ENCODE data around the gene MTHFD1L.
A peak's percentile ranks its signal among the peaks of the same experiment; 100 is the strongest.

Gene MTHFD1L

DNA sequence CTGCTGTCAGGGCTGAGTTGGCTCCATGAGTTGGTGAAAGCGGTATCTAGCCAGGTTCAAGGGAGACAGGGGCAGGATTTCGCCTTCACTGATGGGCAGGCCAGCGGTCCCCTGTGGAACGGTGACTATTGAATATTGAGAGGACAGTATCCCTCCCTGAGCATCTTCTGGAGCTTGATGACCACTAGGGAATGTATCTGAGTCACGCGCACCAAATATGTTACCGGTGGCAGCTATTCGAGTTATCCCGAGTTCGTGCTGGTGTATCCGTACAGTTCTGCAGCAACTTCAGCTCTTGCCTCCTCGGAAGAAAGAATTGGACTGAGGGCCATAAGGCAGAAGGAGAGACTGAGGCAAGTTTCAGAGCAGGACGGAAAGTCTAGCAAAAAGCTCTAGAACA is 24.8 kb downstream of the MTHFD1L start:
- TF ChIP-seq CTCF (IDR thresholded peaks at IDR 0.05; ENCODE audit: low read depth, low read length, missing control alignments) = no peak
- DNase-seq (ENCODE audit: extremely low read depth, low read depth) = no peak
- no peak overlapping the region for H3K4me3 ChIP-seq (replicated peaks; ENCODE audit: low read depth, low read length)

DNA sequence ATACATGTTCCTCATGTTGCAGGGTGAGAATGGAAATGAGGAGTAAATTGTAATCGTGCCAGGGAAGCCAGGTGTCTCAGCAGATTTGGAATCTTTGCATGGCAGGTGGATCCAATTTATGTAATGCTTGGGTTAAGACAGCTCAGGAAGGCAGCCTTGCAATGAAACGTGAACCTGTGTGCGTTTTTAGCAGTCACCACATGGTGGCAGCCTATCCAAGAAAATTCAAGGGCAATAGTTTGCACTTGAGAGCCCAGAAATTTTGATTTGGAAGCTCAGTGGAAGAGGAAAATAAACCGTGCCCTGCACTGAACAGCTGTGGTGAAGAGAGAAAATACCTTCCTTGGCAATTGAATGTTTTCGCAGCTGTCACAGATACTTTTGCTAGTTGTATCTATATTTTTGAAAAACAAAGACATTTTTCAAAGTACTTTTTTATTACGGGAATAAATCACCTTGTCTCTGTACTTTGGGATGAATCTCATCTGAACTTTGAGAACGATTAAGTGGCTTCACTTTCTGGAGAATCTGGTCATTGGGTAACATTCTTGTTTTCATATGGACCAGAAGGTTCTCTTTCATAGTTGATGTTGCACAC is 26.5 kb downstream of the MTHFD1L start:
- H3K4me3 ChIP-seq (replicated peaks; ENCODE audit: low read depth, low read length) = no peak overlapping the region
- peak; percentile 83 for TF ChIP-seq CTCF (IDR thresholded peaks at IDR 0.05; ENCODE audit: low read depth, low read length, missing control alignments)
- DNase-seq (ENCODE audit: extremely low read depth, low read depth) = peak; percentile 75

DNA sequence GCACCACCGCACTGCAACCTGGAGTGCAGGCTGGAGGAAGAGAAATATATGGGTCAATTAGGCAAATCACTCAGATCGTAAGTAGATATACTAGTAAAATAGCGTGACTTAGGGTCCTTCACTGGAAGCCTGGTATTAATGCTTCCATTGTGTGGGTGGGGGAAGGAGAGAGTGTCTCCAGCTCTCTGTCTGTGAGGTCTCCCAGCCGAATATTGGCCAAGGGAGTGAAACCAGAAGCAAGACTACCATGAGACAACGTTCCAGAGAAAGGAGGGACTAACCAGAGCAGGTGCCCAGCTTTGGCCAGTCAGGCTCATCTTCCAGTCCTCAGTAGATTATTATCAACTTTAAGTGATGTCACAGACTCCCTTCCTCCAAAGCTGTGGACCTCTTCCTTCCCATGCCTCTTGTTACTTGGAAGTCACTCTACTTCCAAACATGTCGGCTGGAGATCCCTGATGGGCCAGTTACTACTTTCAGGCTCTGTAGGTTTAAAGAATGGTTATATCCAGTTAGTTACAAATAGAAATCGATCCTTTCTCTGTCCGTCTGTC is 28.8 kb downstream of the MTHFD1L start:
- no peak for TF ChIP-seq CTCF (IDR thresholded peaks at IDR 0.05; ENCODE audit: low read depth, low read length, missing control alignments)
- no peak overlapping the region for H3K4me3 ChIP-seq (replicated peaks; ENCODE audit: low read depth, low read length)
- no peak for DNase-seq (ENCODE audit: extremely low read depth, low read depth)

DNA sequence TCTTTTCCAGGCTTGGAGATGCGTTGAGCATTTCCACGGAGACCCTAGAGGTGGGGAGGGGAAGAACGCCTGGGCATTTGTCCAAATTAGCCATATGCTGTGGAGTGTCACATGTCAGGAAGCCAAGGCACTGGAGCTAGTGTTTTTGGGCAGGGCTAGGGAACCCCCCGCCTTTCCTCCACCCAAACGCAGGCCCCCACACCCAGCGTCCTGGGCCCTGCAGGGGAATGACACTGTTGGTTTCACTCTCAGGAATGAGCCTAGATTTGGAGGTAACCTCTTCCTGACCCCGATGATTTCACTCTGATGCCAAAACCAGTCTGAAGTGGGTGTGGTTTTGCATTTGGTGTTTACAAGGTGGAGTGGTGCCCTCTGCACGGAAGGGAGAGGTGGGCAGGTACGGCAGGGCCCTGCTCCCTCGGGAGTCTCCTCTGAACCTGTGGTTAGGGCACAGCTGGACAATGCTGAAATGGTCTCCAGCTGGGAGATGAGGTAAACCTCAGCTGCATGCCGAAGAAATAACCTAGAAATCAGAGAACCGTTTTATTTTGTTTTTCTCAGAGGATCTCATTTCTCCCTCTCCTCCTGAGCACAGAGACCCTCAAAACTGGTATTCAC is 29.5 kb downstream of the MTHFD1L start:
- DNase-seq (ENCODE audit: extremely low read depth, low read depth) = peak; percentile 73
- peak; percentile 12 for TF ChIP-seq CTCF (IDR thresholded peaks at IDR 0.05; ENCODE audit: low read depth, low read length, missing control alignments)
- no peak overlapping the region for H3K4me3 ChIP-seq (replicated peaks; ENCODE audit: low read depth, low read length)

GRCh38 chr6:150895928-150896632 is 30.6 kb downstream of the MTHFD1L start:
- TF ChIP-seq CTCF (IDR thresholded peaks at IDR 0.05; ENCODE audit: low read depth, low read length, missing control alignments) = no peak
- H3K4me3 ChIP-seq (replicated peaks; ENCODE audit: low read depth, low read length) = no peak overlapping the region
- no peak for DNase-seq (ENCODE audit: extremely low read depth, low read depth)

DNA sequence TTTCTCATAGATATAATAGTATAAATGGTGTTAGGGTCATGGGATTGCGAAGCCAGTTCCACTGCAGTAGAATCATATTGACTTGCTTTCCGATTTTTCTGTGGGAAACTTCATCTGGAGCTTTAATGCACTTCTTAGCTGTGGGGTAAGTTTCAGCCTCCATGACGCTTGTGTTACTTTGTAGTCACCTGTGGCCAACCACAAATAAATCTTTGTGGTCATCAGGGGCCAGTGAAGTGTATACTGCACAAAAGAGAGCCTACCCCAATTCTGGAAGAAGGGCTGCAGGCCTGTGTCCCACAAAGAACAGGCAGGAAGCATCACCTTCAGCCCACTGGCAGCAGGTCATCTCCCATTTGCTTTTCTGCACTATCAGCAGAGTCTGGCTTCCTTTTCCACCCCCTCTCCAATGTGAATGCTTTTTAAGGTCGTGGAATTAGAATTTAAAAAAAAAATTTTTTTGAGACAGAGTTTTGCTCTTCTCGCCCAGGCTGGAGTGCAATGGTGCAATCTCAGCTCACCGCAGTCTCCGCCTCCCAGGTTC is 32.0 kb downstream of the MTHFD1L start:
- no peak for DNase-seq (ENCODE audit: extremely low read depth, low read depth)
- no peak for TF ChIP-seq CTCF (IDR thresholded peaks at IDR 0.05; ENCODE audit: low read depth, low read length, missing control alignments)

More for the DNA sequence above, 32.0 kb downstream of the MTHFD1L start:
- H3K4me3 ChIP-seq (replicated peaks; ENCODE audit: low read depth, low read length) = no peak overlapping the region
